GM19468 (cell line): Measurements from ENCODE around the gene MRAS.
A peak's percentile ranks its signal among the peaks of the same experiment; 100 is the strongest.
"Not testable (repeated sequence)": the region's sequence is repeated elsewhere in the genome, so short reads cannot be mapped to it uniquely, and the experiment has no call there.

Source experiments
- ATAC-seq: cut with Tn5 transposase; IDR thresholded peaks from one replicate; pipeline ENCODE4 v1.9.1; 2021; ENCODE audit warnings: mild to moderate bottlenecking, moderate library complexity, moderate number of reproducible peaks; ENCODE audit not compliant: unreplicated experiment; ENCODE audit errors: extremely low read depth

Gene MRAS

GRCh38 chr3:138365253-138365555, 16.8 kb downstream of the MRAS start:
- ATAC-seq: no peak

- no peak for ATAC-seq
Observed at GRCh38 chr3:138366006-138366759, 17.8 kb downstream of the MRAS start.

DNA sequence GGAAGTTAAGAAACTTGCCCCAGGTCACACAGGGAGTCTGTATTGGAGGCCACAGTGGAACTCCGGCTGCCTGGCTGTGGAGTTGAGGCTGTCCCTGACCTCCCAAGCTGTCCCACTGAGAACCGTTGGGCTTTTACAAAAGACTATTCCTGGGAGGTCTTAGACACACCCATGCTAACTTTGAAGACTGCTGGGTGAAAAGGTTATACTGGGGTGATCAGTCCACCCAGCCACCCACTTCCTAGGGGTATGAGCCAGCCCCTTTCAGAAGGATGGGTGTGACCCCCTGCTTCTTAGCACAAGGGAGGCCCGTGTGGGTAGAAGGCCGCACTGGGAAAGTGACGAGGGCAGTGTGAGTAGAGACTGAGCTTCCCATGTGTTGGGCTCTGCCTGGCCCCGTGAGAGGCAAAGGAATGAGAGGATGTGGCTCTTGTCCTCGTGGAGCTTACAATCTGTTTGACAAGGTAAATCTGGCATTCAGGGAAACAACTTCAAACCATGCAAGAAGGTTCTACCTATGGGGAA, 19.0 kb downstream of the MRAS start:
- no peak for ATAC-seq

GRCh38 chr3:138367911-138368310, 19.5 kb downstream of the MRAS start:
- no peak for ATAC-seq

GRCh38 chr3:138369151-138369900, 20.9 kb downstream of the MRAS start:
- no peak for ATAC-seq

- no peak for ATAC-seq
Observed at GRCh38 chr3:138370321-138370720, 21.9 kb downstream of the MRAS start.

DNA sequence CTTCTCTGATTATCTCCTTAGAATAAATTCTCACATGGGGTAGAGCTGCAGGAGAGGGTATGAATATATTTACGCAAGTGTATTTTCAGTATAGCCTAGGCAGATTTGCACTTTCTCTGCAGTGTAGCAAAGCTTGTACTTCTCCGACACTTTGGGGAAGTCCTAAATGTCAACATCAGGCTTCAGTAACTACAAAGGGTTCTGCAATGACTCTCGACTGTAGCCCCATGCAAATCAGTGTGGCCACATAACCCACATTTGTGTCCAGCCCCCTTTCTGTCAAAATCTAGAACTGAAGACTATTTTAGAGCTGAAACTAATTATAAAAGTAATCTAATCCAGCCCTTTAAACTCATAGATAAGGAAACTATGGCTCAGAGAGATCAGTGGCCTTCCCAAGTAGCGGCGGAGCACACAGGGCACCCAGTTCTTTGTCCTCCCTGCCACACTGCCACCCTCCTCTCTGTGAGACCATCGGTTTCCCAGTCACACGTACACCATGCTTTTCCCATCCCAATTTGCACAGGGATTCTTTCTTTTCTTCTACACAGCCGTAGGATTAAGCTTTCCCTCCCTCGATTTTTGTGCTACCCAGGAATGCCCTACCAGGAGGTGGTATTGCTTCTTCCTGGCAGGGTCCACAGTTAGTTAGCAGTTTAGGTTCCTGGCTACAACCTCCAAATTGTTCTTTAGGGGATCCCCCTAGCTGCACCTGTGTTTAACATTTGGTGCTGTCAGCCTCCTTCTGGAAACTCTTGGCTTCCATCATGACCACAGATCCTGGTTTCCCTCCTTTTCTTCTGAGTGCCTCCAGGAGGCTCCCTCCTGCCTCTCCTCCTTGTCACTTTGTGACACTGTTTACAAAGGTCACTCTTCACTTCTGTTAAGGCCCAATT, 22.9 kb downstream of the MRAS start:
- peak; percentile 99 for ATAC-seq

GRCh38 chr3:138373087-138373735, 24.8 kb downstream of the MRAS start:
- ATAC-seq: no peak

GRCh38 chr3:138373736-138374094, 25.3 kb downstream of the MRAS start:
- ATAC-seq: no peak

DNA sequence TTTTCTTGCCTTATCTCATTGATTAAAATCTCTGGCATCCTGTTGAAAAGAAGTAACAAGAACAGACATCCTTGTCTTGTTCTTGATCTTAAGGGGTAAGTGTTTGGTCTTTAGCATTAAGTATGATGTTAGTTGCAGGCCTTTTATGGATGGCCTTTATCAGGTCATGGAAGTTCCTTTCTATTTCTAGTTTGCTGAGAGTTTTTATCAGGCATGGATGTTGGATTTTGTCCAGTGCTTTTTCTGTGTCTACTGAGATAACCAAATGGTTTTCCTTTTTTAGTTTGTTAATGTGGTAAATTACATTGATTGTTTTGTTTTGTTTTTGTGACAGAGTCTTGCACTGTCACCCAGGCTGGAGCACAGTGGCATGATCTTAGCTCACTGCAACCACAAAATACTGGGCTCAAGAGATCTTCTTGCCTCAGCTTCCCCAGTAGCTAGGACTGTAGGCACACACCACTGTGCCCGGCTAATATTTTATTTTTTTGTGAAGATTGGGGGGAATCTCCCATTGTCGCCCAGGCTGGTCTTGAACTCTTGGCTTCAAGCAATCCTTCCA, 26.3 kb downstream of the MRAS start:
- ATAC-seq: no peak

DNA sequence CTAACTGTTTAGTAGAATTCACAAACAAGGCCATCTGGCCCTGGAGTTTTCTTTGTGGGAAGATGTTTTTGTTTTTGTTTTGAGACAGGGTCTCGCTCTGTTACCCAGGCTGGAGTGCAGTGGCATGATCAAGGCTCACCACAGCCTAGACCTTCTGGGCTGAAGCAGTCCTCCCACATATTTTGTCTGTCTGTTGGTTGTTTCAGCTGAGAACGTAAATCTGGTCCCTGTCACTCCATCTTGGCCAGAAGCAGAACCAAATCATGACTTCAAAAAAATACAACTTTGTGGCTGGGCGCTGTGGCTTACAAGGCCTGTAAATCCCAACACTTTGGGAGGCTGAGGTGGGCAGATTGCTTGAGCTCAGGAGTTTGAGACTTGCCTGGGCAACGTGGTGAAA, 27.1 kb downstream of the MRAS start:
- no peak for ATAC-seq

DNA sequence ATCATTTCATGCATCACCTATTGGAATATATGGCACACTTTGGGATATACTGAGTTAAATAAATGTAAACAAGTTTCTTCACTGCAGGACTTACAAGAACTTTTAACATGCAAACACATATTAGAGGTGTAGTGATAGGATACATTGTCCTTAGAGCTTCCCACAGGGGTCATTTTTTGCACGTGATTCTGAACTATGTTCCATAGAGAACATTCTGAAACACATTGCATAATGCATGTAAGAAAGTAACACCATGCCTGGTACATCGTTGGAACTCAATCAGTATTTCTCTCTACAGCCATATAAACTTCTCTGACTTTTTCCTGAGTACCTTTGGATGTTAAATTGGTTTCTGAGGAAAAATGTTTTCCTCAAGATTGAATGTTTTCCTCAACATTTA, 28.3 kb downstream of the MRAS start:
- ATAC-seq: no peak

DNA sequence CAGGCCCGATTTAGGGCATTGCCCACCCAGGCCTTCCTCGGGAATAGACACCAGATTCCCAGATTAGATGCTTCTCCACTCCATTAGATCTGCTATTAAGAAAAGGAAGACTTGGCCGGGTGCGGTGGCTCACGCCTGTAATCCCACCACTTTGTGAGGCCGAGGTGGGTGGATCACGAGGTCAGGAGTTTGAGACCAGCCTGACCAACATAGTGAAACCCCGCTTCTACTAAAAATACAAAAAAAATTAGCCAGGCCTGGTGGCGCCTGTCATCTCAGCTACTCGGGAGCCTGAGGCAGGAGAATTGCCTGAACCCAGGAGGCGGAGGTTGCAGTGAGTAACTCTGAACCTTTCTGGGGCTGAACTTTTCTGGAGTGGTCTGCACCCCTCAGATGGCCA, 28.8 kb downstream of the MRAS start:
- ATAC-seq: not testable (repeated sequence)

DNA sequence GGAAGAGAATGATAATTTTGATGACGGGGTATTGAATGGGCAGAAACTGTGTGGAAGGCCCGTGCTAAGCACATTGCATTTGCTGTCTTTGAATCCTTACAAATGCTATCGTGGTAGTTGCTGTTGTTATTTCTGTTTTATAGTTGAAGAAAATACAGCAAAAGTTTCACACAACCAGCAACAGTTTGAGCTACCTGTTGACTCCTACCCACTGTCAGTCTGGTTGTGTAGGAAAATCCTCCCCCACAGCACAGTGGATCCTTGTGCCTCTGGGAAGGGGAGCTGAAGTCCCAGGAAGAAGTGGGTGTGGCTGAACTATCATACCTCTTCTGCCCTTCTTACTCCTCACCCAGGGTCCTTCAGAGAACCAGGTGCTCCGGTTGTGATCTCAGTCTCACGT, 29.4 kb downstream of the MRAS start:
- no peak for ATAC-seq

- ATAC-seq: no peak
Observed at GRCh38 chr3:138378331-138378730, 30.0 kb downstream of the MRAS start.

GRCh38 chr3:138378990-138379389, 30.6 kb downstream of the MRAS start:
- no peak for ATAC-seq

GRCh38 chr3:138381413-138381901, 33.1 kb downstream of the MRAS start:
- ATAC-seq: no peak

DNA sequence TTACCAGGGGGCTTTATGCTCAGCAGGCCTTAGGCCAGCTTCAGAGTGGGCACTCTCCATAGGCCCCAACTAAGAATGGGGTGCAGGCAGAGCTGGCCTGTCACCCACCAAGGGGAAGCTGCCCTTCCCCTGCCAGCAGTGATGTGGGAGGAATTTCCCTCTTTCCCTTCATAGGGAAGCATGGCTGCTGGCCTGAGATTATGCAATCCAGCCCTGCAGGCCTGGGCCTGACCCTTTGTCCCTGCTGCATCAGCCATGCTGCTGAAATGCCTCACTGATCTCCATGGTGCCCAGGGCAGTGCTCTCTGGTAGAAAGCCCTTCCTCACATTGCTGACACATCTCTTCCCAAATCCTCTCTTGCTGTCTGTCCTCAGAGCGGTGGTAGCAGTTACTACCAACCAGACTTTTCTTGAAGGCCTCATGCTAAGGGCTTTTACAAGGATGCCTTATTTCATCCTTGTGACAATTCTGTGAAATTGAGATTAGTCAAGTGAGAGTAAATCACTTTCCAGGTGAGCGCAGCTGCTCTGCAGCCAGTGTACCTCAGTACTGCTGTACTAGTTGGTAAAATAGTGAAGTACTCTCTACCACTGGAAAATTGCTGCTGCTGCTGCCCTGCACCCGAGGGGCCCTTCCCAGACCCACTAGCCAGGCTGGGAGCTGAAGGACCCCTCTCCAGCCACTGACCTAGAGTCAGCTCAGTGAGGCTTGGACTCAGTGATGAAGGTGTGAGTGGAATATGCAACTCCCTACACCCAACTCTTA, 33.8 kb downstream of the MRAS start:
- no peak for ATAC-seq
